ENCODE results near the gene ZER1.
A peak's percentile ranks its signal among the peaks of the same experiment; 100 is the strongest.

Gene ZER1

GRCh38 chr9:128732576-128732975 lies 39.2 kb downstream of the ZER1 start:
- DNase-seq: no peak

GRCh38 chr9:128731691-128732090 lies 40.0 kb downstream of the ZER1 start:
- DNase-seq: no peak

GRCh38 chr9:128731093-128731492 lies 40.6 kb downstream of the ZER1 start:
- DNase-seq: no peak

- DNase-seq: no peak
Measured at GRCh38 chr9:128729766-128730517, 41.8 kb downstream of the ZER1 start.

GRCh38 chr9:128729302-128729701 lies 42.4 kb downstream of the ZER1 start:
- no peak for DNase-seq

- no peak for DNase-seq
Measured at GRCh38 chr9:128728298-128728697, 43.4 kb downstream of the ZER1 start.

GRCh38 chr9:128727640-128728248 lies 44.0 kb downstream of the ZER1 start:
- no peak for DNase-seq

GRCh38 chr9:128724744-128725211 lies 46.9 kb downstream of the ZER1 start:
- no peak for DNase-seq

GRCh38 chr9:128723866-128724743 lies 47.6 kb downstream of the ZER1 start, which contains the start of gene ZDHHC12:
TSS of gene ZDHHC12 (minus strand) at chr9:128724127. CDS start at chr9:128724093, 34 bp downstream.
- peak; percentile 89 for DNase-seq

- DNase-seq: no peak
Measured at GRCh38 chr9:128723352-128723865, 48.3 kb downstream of the ZER1 start.

- no peak for DNase-seq
Measured at GRCh38 chr9:128722380-128723351, 49.1 kb downstream of the ZER1 start.

GRCh38 chr9:128721487-128722010 lies 50.2 kb downstream of the ZER1 start:
- no peak for DNase-seq

- no peak for DNase-seq
Measured at GRCh38 chr9:128720841-128721486, 50.8 kb downstream of the ZER1 start.

- no peak for DNase-seq
Measured at GRCh38 chr9:128719919-128720605, 51.7 kb downstream of the ZER1 start.

GRCh38 chr9:128718475-128718874 lies 53.3 kb downstream of the ZER1 start:
- no peak for DNase-seq

- no peak for DNase-seq
Measured at GRCh38 chr9:128718047-128718446, 53.7 kb downstream of the ZER1 start.

GRCh38 chr9:128716581-128717254 lies 55.0 kb downstream of the ZER1 start:
- DNase-seq: no peak

- no peak for DNase-seq
Measured at GRCh38 chr9:128715436-128715750, 56.3 kb downstream of the ZER1 start.

GRCh38 chr9:128714586-128715435 lies 56.9 kb downstream of the ZER1 start:
- no peak for DNase-seq
